Keratinocyte (primary cell): ENCODE data around the gene CPED1. TPM values are rescaled to one million over a fixed set of nuclear protein-coding genes. Genes with fewer than 3 reads are reported as not detected.

Experiments used
- DNase-seq: peaks from one replicate; pipeline ENCODE4 v3.0.0-alpha.2; 2011; ENCODE audit warnings: low read depth, missing footprints, low spot score
- FAIRE-seq: peaks from 2 replicates; lab custom pipeline; 2011; peaks lifted over from hg19 to GRCh38; lab: Jason Lieb, UNC
- H2AFZ ChIP-seq: 2 replicates; pipeline ENCODE4 v1.6.0; 2012; ENCODE audit warnings: low read length, control low read depth, inconsistent platforms; ENCODE audit not compliant: control insufficient read depth
- H3K27ac ChIP-seq: 2 replicates; pipeline ENCODE4 v1.5.1; 2011; ENCODE audit warnings: low read length; ENCODE audit not compliant: control insufficient read depth, insufficient read depth
- H3K27me3 ChIP-seq: 3 replicates; pipeline ENCODE4 v1.6.0; 2011; ENCODE audit warnings: low read length; ENCODE audit not compliant: control insufficient read depth, insufficient read depth; ENCODE audit errors: extremely low read depth
- H3K36me3 ChIP-seq, 2 experiments: 2 replicates in 1 of 2; 3 replicates in 1 of 2; pipeline ENCODE4 v1.5.1; 2011; ENCODE audit warnings: low read length in 2 of 2, mild to moderate bottlenecking in 1 of 2; ENCODE audit not compliant: control insufficient read depth in 2 of 2, insufficient read depth in 2 of 2; ENCODE audit errors: extremely low read depth in 1 of 2
- H3K4me1 ChIP-seq: 3 replicates; pipeline ENCODE4 v1.5.1; 2011; ENCODE audit warnings: low read length; ENCODE audit not compliant: control insufficient read depth, insufficient read depth; ENCODE audit errors: extremely low read depth
- H3K4me2 ChIP-seq: 3 replicates; pipeline ENCODE4 v1.6.0; 2011; ENCODE audit warnings: low read depth, low read length; ENCODE audit not compliant: control insufficient read depth, insufficient read depth; ENCODE audit errors: extremely low read depth
- H3K4me3 ChIP-seq, 3 experiments: fragments of 200-600 bp in 1 of 3; sonication (generic) in 1 of 3; 2 replicates in 2 of 3; 3 replicates in 1 of 3; pipeline ENCODE4 v1.5.1; 2011 to 2016; ENCODE audit warnings: low read length in 3 of 3, mild to moderate bottlenecking in 3 of 3, control low read depth in 2 of 3, inconsistent platforms in 1 of 3, low read depth in 1 of 3, mixed read lengths in 1 of 3, mixed run types in 1 of 3, moderate library complexity in 1 of 3; ENCODE audit not compliant: control insufficient read depth in 2 of 3, insufficient read depth in 2 of 3; ENCODE audit errors: extremely low read depth in 1 of 3
- H3K79me2 ChIP-seq: 2 replicates; pipeline ENCODE4 v1.6.0; 2012; ENCODE audit warnings: low read length; ENCODE audit not compliant: control insufficient read depth, insufficient read depth
- H3K9ac ChIP-seq: 3 replicates; pipeline ENCODE4 v1.6.0; 2011; ENCODE audit warnings: low read length; ENCODE audit not compliant: control insufficient read depth, insufficient read depth; ENCODE audit errors: extremely low read depth
- H3K9me1 ChIP-seq: 3 replicates; pipeline ENCODE4 v1.6.0; 2011; ENCODE audit warnings: low read length; ENCODE audit not compliant: control insufficient read depth, insufficient read depth; ENCODE audit errors: extremely low read depth
- H3K9me3 ChIP-seq: 2 replicates; pipeline ENCODE4 v1.5.1; 2012; ENCODE audit warnings: low read depth, low read length; ENCODE audit not compliant: control insufficient read depth
- H4K20me1 ChIP-seq: 3 replicates; pipeline ENCODE4 v1.6.0; 2011; ENCODE audit warnings: low read length; ENCODE audit not compliant: control insufficient read depth, insufficient read depth; ENCODE audit errors: extremely low read depth
- EZH2 ChIP-seq: IDR thresholded peaks from one replicate; pipeline ENCODE4 v1.6.1; 2012; ENCODE audit warnings: inconsistent platforms, mild to moderate bottlenecking, low read length, moderate library complexity
- dilution Hi-C: fragments of 300-500 bp; cut with MboI; formaldehyde crosslinking; loops from one replicate; pipeline ENCODE4 v1.7.0; 2020; ENCODE audit warnings: low sequenced_read_pairs; ENCODE audit not compliant: extremely low pct_ligation_motif_present
- polyA plus RNA-seq, 5 experiments: library from polyadenylated mRNA; depleted of rRNA in 3 of 5; stranded (reverse) in 3 of 5; stranded (forward) in 1 of 5; unstranded in 1 of 5; fragments of >200 nt; gene quantifications; 1 replicate in 1 of 5; 2 replicates in 3 of 5; 3 replicates in 1 of 5; pipeline versions ENCODE4 v1.2.1 to v1.2.3, GENCODE V29; 2011 to 2012; ENCODE audit warnings: missing spikeins in 2 of 5, low read depth in 1 of 5, low replicate concordance in 1 of 5
- TF ChIP-seq, protein P1 (sequence below), 3 experiments: IDR thresholded peaks in 1 of 3; conservative IDR thresholded peaks in 1 of 3; optimal IDR thresholded peaks in 1 of 3; 2 replicates in 2 of 3; 3 replicates in 1 of 3; pipeline versions ENCODE3 to v1.5.1; 2011; ENCODE audit warnings: low read length in 3 of 3, mild to moderate bottlenecking in 3 of 3, moderate library complexity in 2 of 3, control low read depth in 1 of 3, inconsistent platforms in 1 of 3; ENCODE audit not compliant: insufficient read depth in 2 of 3; ENCODE audit errors: extremely low read depth in 1 of 3

CPED1 gene
- polyA plus RNA-seq, 1 donor (not counting 4 experiments of a cell fraction or from before 2014, with no cell fraction given): 0.62 TPM

DNA sequence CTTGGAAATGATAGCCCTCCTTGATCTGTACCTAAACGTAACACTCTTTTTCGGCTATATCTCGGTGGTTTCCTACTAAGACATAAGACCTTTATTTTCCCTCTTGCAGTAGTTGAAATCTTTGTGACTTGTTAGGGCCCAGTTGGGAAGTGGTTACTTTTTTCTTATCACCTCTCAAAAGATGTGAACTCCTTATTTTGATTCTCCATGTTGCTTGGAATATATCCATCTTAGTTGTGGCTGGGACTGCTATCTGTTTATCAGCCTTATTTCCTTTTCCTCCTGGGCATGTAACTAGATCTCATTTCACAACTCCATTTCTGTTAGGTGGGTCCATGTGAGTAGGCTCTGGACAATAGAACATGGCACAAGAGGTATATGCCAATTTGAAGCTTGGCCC lies 4.1 kb upstream of the CPED1 start:
- Histone ChIP-seq H3K9me3 (no peaks in the 10 kb centered on the region), H3K27ac (no peak overlapping the region), H3K9me1 (no peaks in the 10 kb centered on the region), H4K20me1 (no peaks in the 10 kb centered on the region), H3K36me3 (no peaks in the 10 kb centered on the region), H3K4me2 (no peak overlapping the region), H3K79me2 (no peaks in the 10 kb centered on the region), H3K9ac (no peak overlapping the region), H3K27me3 (no peaks in the 10 kb centered on the region), H3K4me1 (peaks cover 16% of the 10 kb centered on the region), H3K4me3 (no peak overlapping the region), H2AFZ (no peak overlapping the region)
- FAIRE-seq (no peak), DNase-seq (no peak)
- no peak for TF ChIP-seq EZH2
- TF ChIP-seq, protein P1, sequence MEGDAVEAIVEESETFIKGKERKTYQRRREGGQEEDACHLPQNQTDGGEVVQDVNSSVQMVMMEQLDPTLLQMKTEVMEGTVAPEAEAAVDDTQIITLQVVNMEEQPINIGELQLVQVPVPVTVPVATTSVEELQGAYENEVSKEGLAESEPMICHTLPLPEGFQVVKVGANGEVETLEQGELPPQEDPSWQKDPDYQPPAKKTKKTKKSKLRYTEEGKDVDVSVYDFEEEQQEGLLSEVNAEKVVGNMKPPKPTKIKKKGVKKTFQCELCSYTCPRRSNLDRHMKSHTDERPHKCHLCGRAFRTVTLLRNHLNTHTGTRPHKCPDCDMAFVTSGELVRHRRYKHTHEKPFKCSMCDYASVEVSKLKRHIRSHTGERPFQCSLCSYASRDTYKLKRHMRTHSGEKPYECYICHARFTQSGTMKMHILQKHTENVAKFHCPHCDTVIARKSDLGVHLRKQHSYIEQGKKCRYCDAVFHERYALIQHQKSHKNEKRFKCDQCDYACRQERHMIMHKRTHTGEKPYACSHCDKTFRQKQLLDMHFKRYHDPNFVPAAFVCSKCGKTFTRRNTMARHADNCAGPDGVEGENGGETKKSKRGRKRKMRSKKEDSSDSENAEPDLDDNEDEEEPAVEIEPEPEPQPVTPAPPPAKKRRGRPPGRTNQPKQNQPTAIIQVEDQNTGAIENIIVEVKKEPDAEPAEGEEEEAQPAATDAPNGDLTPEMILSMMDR (optimal IDR thresholded peaks at IDR 0.05 in 1 of 3, IDR thresholded peaks at IDR 0.05 in 1 of 3, conservative IDR thresholded peaks at IDR 0.05 in 1 of 3; ENCODE audit: extremely low read depth in 1 of 3, insufficient read depth in 2 of 3, low read length in 3 of 3): no peak
- dilution Hi-C loops: no loop called here

DNA sequence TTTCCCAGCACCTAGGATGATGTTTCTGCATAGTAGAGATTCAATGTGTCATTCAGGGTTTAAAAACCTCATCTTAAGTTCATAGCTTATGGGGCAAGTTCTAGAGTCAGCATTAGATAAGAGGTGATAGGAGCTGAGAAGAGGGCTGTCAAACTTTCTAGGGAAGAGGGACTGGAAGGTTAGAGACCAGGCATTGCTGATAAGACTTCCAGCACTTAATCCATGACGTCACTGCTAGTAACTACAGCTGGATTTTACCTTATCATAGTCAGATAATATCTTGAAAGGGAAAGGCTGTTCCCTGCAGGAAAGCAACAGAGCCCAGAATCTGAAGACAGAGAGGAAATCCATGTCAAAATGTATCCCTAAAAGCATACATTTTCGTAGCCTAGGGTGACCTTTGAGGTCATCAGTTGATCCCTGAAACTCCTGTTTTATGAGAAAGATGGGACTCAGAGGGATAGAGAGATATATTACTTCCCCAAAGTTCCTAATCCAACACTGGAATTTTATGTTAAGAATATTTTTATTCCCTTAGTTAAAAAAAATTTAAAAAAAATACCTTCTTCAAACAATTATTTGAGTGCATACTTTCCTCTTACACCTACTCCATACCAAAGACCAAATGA lies 3.3 kb upstream of the CPED1 start:
- no peak for DNase-seq
- Histone ChIP-seq H3K9me1 (no peaks in the 10 kb centered on the region), H3K9me3 (no peaks in the 10 kb centered on the region), H2AFZ (no peak overlapping the region), H3K4me1 (peaks cover 16% of the 10 kb centered on the region), H4K20me1 (no peaks in the 10 kb centered on the region), H3K27ac (no peak overlapping the region), H3K36me3 (no peaks in the 10 kb centered on the region), H3K4me2 (no peak overlapping the region), H3K79me2 (no peaks in the 10 kb centered on the region), H3K27me3 (no peaks in the 10 kb centered on the region), H3K9ac (no peak overlapping the region), H3K4me3 (no peak overlapping the region)
- FAIRE-seq: no peak
- dilution Hi-C loops: no loop called here
- TF ChIP-seq, protein P1 (optimal IDR thresholded peaks at IDR 0.05 in 1 of 3, IDR thresholded peaks at IDR 0.05 in 1 of 3, conservative IDR thresholded peaks at IDR 0.05 in 1 of 3; ENCODE audit: extremely low read depth in 1 of 3, insufficient read depth in 2 of 3, low read length in 3 of 3): no peak
- no peak for TF ChIP-seq EZH2
